ENCODE measurements around the gene NAA10.
"Not testable (repeated sequence)": the region's sequence is repeated elsewhere in the genome, so short reads cannot be mapped to it uniquely, and the experiment has no call there.

The NAA10 gene

DNA sequence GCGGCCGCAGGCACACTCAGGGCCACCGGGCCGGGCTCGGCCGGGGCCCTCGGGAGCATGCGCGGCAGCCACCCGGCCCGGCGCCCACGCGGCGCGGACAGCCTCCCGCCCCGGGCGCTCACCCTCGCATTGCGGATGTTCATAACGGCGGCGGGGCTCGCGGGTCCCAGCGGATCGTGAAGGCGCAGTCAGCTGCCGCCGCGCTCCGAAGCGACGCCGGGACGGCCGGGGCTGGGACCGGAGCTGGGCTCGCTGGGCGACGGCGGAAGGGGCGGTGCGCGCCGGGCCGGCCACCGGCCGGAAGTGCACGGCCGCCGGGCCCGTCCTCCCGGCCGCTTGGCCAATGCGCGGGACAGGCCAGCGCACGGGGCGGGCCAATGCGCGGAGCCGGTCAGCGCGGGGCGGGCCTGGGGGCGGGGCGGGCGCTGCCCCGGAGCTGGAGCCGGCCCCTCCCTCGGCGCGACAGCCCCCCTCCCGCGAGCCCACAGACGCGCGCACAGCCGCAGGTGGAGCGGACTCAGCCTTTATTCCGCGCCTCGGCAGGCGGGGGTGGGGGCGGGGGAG is at the start of gene NAA10:
Gene NAA10 (minus strand): TSS at position 276 of the 564 bp plus-strand sequence. CDS start 133 bp downstream, at position 143.
- DNase-seq = peak; percentile 30

DNA sequence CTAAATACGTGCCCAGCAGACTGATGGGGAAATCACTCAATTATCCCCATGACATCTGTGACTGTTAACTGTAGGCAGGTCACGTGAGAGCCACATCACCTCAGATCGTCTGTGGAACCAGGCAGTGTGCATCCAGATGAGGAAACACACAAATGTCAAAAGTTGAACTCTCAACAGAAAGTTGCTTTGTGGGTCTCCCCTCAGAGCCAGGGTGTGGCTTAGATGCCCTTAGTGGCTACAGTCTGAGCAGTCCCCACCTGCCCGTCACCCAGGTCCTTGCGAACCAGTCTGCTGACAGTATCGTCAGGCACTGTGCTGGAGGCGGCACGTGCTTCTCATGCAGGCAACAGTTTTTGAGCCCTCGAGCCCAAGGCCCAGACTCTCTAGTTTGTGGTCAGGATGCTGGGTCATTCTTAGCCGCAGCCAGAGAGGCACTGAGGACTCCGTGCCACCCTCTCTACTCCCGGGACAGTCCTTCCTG is 48.5 kb upstream of the NAA10 start:
- DNase-seq = no peak

- DNase-seq = no peak
Measured at GRCh38 chrX:153981771-153982533, 47.1 kb upstream of the NAA10 start.

GRCh38 chrX:153981231-153981630 is 46.4 kb upstream of the NAA10 start:
- DNase-seq = no peak

GRCh38 chrX:153980394-153980793 is 45.6 kb upstream of the NAA10 start:
- not testable (repeated sequence) for DNase-seq

DNA sequence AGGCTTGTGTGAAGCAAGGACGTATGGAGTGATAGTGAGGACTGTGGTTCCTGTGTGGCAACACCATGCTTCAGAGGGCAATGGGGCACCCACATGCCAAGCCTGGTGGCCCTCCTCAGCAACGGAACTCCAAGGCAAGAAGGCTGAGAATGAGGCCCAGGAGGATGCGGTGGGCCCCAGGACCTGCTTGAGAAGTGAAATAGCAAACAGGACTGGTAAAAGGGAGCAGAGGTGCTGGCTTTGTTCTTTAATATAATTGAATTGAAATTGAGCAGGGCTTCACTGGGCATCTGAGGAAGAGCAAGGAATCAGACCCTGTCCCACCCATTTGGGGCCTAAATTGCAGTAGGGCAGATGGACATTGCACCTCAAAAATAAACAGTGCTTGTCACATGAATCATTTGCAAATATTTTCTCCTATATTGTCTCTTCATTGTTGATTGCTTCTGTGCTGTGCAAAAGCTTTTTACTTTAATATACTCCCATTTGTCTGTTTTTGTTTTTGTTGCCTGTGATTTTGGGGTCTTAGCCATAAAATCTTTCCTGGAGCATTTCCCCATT is 40.0 kb upstream of the NAA10 start:
- no peak for DNase-seq

DNA sequence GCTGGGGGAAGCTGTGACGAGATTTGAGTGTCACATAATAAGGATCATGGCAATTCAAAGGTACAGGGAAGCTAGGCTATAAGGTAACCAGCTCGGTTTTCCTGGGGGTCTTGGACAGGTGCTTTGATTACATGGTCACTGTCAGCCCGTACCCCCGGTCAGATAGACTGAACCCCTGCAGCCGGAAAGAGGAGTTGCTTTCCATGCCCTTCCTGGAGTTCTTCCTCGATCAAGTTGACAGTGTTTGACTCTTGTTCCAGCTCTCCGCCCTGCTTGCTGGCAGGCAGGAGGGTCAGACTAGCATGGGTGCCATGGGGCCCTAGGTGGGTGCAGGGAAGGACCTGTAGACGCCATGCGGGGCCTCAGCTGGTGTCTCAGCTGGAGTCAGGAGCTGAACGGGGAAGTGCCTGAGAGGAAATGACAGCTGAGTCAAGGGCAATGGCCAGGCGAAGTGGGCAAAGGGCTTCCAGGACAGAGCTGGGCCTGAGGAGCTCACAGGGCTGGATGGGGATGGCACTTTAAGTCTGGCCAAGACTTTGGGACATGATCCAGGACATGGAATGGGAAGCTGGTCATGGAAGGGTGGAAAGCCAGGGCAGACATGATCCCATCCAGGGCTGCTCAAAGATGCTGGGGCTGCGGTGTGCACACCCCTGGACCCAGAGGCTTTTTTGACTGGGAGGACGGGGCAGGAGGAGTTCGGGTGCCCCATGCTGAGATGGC is 39.3 kb upstream of the NAA10 start:
- no peak for DNase-seq

DNA sequence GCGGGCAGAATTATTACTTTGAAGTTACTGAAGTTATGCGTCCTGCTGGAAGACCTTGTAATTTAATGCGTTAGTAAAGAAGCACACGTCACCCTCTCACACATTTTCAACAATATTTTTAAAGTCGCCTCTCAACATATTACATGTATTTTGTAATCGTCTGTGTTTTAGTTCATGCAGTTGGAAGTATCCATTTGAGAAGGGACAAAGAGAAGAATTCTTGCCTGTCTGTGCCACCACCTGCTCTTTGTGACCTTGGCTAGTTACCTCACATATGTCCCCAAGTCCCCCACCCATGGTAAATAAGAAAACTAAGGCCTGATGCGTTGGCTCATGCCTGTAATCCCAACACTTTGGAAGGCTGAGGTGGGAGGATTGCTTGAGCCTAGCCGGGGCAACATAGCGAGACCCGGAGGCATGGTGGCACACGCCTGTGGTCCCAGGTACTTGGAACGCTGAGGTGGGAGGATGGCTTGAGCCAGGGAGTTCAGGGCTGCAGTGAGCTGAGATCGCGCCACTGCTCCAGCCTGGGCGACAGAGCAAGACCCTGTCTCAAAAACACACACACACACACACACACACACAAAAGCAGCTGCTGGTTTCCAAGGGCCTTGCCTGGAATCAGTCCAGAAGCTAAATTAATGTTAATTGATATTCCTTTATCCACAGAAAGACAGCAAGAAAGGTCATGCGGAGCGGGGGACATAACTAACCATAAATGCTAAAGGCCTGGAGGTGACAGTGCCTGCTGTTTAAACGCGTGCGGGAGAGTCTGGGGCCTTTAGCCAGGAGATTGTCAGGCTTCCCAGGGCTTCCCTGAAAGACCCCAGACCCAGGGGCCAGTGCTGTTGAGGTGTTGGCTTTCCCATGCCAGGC is 38.5 kb upstream of the NAA10 start:
- peak; percentile 27 for DNase-seq

GRCh38 chrX:153972368-153973126 is 37.7 kb upstream of the NAA10 start, which contains the start of gene TMEM187:
TMEM187 (plus strand) TSS chrX:153972754; CDS start chrX:153982063, 9,309 bp downstream.
- peak; percentile 94 for DNase-seq

- DNase-seq = peak; percentile 95
Measured at GRCh38 chrX:153971450-153972367, 36.9 kb upstream of the NAA10 start, which contains the start of gene HCFC1. HCFC1 (minus strand) TSS chrX:153971818; CDS start chrX:153970840, 978 bp downstream.

DNA sequence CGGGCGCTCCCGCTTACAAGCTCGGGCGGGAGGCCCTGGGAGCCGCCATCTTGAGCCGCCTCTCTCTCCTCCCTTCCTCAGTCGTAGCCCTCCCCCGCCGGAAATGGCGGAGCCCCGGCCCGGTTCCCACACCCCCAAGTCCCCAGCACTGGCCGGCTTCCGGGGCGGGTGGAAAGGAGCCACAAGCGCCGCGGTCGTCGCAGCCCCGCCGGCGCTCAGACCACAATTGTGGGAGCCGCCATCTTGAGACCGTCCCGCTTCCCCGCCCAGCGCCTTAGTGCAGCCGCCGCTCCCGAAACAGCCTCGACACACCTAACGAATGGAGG is 36.2 kb upstream of the NAA10 start:
- DNase-seq = peak; percentile 85

GRCh38 chrX:153970357-153971123 is 35.7 kb upstream of the NAA10 start:
- DNase-seq = peak; percentile 79

DNA sequence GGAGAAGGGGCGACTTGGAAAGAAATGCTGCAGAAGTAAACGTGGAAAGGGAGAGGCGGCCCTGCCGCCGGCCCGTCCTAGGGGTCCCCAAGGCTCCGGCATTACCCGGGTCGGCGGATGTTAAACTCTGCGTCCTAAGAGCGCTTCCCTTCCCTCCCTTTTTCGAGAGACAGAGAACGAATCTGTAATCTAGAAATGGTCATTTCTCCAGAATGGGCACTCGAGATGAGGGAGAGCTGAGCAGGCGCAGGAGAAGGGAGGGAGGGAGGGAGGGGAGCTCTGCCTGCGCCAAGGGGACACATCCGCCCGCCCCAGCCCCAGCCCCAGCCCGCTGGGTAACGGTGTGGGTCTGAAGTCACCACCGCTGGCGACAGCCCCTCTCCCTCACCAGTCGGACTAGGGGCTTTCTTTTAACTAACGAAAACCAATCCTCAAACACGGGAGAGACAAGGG is 35.1 kb upstream of the NAA10 start:
- no peak for DNase-seq

- DNase-seq = no peak
Measured at GRCh38 chrX:153969125-153969903, 34.5 kb upstream of the NAA10 start.

DNA sequence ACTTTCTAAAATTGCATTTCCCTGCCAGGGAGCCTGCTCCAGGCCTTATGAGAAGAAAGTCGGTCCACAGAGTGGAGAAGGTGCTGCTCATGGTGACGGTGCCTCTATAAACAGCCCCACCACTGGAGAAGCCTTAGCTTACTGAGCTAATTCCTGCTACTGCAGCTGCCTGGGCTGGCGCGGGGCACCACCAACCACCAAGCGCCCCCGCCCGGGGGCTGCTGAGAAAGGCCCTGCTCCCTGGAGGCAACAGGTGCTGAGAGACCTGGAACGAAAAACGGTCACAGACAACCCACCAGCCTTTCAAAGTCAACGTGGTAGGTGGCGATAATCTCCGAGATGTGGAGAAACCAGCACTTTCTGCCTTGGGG is 33.9 kb upstream of the NAA10 start:
- no peak for DNase-seq

DNA sequence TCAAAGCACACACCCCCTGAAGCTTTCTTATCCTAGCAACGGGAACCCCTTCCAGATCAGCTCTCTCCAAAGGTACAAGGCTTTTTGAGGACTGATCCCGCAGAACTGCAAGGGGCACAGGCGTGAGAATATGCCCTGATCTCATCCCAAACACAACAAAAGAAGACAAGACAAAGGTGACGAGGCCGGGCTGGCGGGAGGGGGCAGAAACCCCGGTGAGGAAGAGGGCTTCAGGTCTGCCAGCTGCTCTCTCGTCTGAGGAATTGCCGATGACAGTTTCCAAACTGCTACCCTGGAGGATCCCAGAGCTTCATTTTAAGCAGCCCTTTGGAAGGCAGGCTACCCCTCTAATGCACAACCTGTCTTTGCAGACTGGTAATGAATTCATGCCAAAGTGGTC is 33.4 kb upstream of the NAA10 start:
- no peak for DNase-seq

DNA sequence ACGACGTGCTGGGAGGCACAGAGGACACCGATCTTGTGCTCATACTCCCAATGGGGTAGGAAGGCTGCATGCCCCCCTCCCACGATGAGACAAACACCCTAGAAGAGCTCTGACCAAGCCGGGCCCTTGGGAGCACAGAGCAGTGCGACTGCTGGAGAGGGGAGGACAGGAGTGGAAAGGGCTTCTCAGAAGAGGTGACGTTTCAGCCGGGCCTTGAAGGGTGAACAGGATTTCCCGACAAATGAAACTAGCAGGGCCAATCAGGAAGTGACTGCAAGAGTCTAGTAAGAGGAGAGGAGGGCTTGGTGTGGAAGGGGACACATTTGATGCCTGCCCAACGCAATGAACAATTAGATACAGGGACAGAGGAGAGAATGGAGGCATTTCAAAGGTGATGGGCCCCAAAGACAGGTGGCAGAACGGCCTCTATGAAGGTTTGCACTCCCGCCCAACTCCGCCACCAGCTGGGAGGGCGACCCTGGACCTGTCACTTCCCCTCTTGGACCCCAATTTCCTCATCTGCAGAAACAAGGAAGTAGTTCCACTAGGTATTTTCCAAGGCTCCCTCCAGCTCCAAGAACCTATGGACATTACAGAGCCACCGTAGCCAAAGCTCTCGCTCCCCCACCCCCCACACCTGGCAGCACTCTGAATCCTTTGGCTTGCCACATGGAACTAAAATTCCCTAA is 32.8 kb upstream of the NAA10 start:
- no peak for DNase-seq
